ENCODE measurements around the gene EID2B. TPM values are rescaled to one million over a fixed set of nuclear protein-coding genes. Genes with fewer than 3 reads are reported as not detected.

EID2B gene
- total and polyA plus RNA-seq, 9 of the 15 experiments (the other 6 are each of a cell fraction or from before 2014, with no cell fraction given), result 2.8 to 8.8 (median 4.8) TPM

DNA sequence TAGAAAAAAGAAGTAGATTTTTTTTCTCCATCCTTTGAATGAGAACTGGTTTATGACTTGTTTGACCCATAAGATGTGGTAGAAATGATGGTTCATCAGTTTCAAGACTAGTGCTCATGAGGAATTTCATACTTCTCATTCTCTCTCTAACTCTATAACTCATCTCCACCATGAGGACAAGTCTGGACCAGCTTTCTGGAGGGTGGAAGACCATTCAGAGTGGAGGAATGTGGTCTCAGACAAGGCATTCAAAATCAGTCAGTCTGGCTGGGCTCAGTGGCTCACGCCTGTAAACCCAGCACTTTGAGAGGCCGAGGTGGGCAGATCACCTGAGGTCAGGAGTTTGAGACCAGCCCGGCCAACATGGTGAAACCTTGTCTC is 10.8 kb upstream of the EID2B start:
- no peak overlapping the region for H3K27ac ChIP-seq (ENCODE audit: extremely low read depth, low read depth, low read length)
- H3K9ac ChIP-seq (ENCODE audit: insufficient read depth in 1 of 2, low read depth in 2 of 2, low read length in 2 of 2), result no peak overlapping the region
- H3K9me1 ChIP-seq (ENCODE audit: control insufficient read depth, insufficient read depth, low read length), result no peaks in the 10 kb centered on the region
- peaks cover 11 to 16% of the 10 kb centered on the region in 2 experiments; a peak in 3 of 5 replicates for H3K27me3 ChIP-seq (ENCODE audit: control insufficient read depth in 2 of 2, insufficient read depth in 2 of 2, low read length in 2 of 2)
- BruUV-seq (replicated peaks), result no TSS peak
- TF ChIP-seq SRSF7 (optimal IDR thresholded peaks at IDR 0.05; ENCODE audit: low read depth, low read length), result no peak
- TF ChIP-seq BRD4 (IDR thresholded peaks at IDR 0.05), result no peak
- TF ChIP-seq, protein P1, sequence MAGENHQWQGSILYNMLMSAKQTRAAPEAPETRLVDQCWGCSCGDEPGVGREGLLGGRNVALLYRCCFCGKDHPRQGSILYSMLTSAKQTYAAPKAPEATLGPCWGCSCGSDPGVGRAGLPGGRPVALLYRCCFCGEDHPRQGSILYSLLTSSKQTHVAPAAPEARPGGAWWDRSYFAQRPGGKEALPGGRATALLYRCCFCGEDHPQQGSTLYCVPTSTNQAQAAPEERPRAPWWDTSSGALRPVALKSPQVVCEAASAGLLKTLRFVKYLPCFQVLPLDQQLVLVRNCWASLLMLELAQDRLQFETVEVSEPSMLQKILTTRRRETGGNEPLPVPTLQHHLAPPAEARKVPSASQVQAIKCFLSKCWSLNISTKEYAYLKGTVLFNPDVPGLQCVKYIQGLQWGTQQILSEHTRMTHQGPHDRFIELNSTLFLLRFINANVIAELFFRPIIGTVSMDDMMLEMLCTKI (IDR thresholded peaks at IDR 0.05; ENCODE audit: partially characterized antibody), result no peak
- peaks cover 6 to 8% of the 10 kb centered on the region in 2 experiments; a peak in 3 of 5 replicates for H3K4me1 ChIP-seq (replicated peaks in 1 of 2; ENCODE audit: control insufficient read depth in 2 of 2, insufficient read depth in 2 of 2, low read length in 2 of 2)
- POLR2A ChIA-PET, result no interaction called here
- no peak for ATAC-seq
- no peak for FAIRE-seq
- no peaks in the 10 kb centered on the region for H3K9me3 ChIP-seq (replicated peaks; ENCODE audit: control insufficient read depth, insufficient read depth, low read depth, low read length)
- H4K20me1 ChIP-seq (replicated peaks; ENCODE audit: control insufficient read depth, insufficient read depth, low read length), result no peaks in the 10 kb centered on the region
- no peak overlapping the region for H3K4me3 ChIP-seq
- H3K36me3 ChIP-seq (ENCODE audit: control insufficient read depth, insufficient read depth, low read length), result no peaks in the 10 kb centered on the region
- 3% methylated on average over 3 of the region's 3 CpGs for whole genome bisulfite sequencing (ENCODE audit: insufficient coverage, low coverage, missing lambda C conversion rate)
- CTCF ChIA-PET (ENCODE audit: low intra/inter-chr PET ratio), result no interaction called here
- DNase-seq (ENCODE audit: extremely low read depth in 1 of 4, low spot score in 3 of 4), result no peak
- in situ Hi-C loops (cut with MboI), result no loop called here
- peaks cover 12% of the 10 kb centered on the region for H3K79me2 ChIP-seq (ENCODE audit: control insufficient read depth, insufficient read depth, low read length)
- no peak overlapping the region for H3K4me2 ChIP-seq (ENCODE audit: insufficient read depth, low read length)
- H2AFZ ChIP-seq (ENCODE audit: low read depth, low read length), result no peak overlapping the region
- intact Hi-C loops (cut with micrococcal nuclease), result no loop called here

DNA sequence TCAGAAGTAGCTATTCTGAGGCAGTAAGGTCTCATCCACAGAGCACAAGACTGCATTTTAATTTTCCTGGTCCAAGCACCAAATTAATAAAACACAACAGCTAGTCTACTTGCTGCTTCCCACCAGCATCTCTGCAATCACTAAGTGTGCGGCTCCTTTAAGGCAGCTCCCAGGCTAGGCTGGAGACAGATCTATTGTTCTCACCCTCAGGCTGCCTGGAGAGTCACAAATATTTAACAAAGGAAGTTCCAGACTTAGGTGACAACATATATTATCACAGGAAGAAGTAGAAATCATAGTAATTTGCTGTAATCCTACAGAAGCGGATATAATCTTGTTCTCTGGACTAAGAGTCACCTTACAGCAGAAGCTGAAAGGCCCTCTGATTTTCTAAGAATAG is 9.6 kb upstream of the EID2B start:
- Histone ChIP-seq H3K27ac (ENCODE audit: extremely low read depth, low read depth, low read length) (no peak overlapping the region), H3K4me3 (no peak overlapping the region), H2AFZ (ENCODE audit: low read depth, low read length) (no peak overlapping the region), H3K9me3 (replicated peaks; ENCODE audit: control insufficient read depth, insufficient read depth, low read depth, low read length) (no peaks in the 10 kb centered on the region), H3K9ac (ENCODE audit: insufficient read depth in 1 of 2, low read depth in 2 of 2, low read length in 2 of 2) (no peak overlapping the region), H3K9me1 (ENCODE audit: control insufficient read depth, insufficient read depth, low read length) (no peaks in the 10 kb centered on the region), H3K27me3 (ENCODE audit: control insufficient read depth in 2 of 2, insufficient read depth in 2 of 2, low read length in 2 of 2) (peaks cover 11 to 16% of the 10 kb centered on the region in 2 experiments; a peak in 3 of 5 replicates), H3K36me3 (ENCODE audit: control insufficient read depth, insufficient read depth, low read length) (0 out of 3 replicates have a peak, but pooled peaks cover 2% of the 10 kb centered on the region), H3K79me2 (ENCODE audit: control insufficient read depth, insufficient read depth, low read length) (peaks cover 17% of the 10 kb centered on the region), H4K20me1 (replicated peaks; ENCODE audit: control insufficient read depth, insufficient read depth, low read length) (no peaks in the 10 kb centered on the region), H3K4me2 (ENCODE audit: insufficient read depth, low read length) (no peak overlapping the region), H3K4me1 (replicated peaks in 1 of 2; ENCODE audit: control insufficient read depth in 2 of 2, insufficient read depth in 2 of 2, low read length in 2 of 2) (peaks cover 6 to 8% of the 10 kb centered on the region in 2 experiments; a peak in 3 of 5 replicates)
- in situ Hi-C loops (cut with MboI) (no loop called here), intact Hi-C loops (cut with micrococcal nuclease) (no loop called here)
- ATAC-seq (no peak), DNase-seq (ENCODE audit: extremely low read depth in 1 of 4, low spot score in 3 of 4) (no peak), FAIRE-seq (no peak)
- POLR2A ChIA-PET, result interaction anchor here (0.5 to 1.2 kb wide), 3 partner anchors 77 to 1096 kb away, joined by 3 to 4 read pairs (median 3); partner anchors contain the start of gene RPS16
- BruUV-seq (replicated peaks), result no TSS peak
- WGBS (ENCODE audit: insufficient coverage, low coverage, missing lambda C conversion rate), result 8% methylated on average over 2 of the region's 2 CpGs
- CTCF ChIA-PET (ENCODE audit: low intra/inter-chr PET ratio), result no interaction called here
- TF ChIP-seq, protein P2, sequence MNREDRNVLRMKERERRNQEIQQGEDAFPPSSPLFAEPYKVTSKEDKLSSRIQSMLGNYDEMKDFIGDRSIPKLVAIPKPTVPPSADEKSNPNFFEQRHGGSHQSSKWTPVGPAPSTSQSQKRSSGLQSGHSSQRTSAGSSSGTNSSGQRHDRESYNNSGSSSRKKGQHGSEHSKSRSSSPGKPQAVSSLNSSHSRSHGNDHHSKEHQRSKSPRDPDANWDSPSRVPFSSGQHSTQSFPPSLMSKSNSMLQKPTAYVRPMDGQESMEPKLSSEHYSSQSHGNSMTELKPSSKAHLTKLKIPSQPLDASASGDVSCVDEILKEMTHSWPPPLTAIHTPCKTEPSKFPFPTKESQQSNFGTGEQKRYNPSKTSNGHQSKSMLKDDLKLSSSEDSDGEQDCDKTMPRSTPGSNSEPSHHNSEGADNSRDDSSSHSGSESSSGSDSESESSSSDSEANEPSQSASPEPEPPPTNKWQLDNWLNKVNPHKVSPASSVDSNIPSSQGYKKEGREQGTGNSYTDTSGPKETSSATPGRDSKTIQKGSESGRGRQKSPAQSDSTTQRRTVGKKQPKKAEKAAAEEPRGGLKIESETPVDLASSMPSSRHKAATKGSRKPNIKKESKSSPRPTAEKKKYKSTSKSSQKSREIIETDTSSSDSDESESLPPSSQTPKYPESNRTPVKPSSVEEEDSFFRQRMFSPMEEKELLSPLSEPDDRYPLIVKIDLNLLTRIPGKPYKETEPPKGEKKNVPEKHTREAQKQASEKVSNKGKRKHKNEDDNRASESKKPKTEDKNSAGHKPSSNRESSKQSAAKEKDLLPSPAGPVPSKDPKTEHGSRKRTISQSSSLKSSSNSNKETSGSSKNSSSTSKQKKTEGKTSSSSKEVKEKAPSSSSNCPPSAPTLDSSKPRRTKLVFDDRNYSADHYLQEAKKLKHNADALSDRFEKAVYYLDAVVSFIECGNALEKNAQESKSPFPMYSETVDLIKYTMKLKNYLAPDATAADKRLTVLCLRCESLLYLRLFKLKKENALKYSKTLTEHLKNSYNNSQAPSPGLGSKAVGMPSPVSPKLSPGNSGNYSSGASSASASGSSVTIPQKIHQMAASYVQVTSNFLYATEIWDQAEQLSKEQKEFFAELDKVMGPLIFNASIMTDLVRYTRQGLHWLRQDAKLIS (CRISPR knock-in tag; IDR thresholded peaks at IDR 0.05), result no peak
- TF ChIP-seq SAFB2 (IDR thresholded peaks at IDR 0.05; ENCODE audit: borderline replicate concordance, low read depth, low read length, severe bottlenecking) (no peak), ZNF830 (CRISPR knock-in tag; IDR thresholded peaks at IDR 0.05) (no peak), ZNF717 (CRISPR knock-in tag; IDR thresholded peaks at IDR 0.05) (no peak), TBL1XR1 (IDR thresholded peaks at IDR 0.05; ENCODE audit: low read length in 2 of 2) (no peak), POLR2AphosphoS2 (IDR thresholded peaks at IDR 0.05; ENCODE audit: low read length) (no peak)
- TF ChIP-seq, protein P3, sequence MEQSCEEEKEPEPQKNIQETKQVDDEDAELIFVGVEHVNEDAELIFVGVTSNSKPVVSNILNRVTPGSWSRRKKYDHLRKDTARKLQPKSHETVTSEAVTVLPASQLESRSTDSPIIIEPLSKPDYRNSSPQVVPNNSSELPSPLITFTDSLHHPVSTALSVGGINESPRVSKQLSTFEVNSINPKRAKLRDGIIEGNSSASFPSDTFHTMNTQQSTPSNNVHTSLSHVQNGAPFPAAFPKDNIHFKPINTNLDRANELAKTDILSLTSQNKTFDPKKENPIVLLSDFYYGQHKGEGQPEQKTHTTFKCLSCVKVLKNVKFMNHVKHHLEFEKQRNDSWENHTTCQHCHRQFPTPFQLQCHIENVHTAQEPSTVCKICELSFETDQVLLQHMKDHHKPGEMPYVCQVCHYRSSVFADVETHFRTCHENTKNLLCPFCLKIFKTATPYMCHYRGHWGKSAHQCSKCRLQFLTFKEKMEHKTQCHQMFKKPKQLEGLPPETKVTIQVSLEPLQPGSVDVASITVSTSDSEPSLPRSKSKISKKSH (CRISPR knock-in tag; IDR thresholded peaks at IDR 0.05), result no peak
